HEK293 (cell line): ENCODE measurements around the gene PI4KB.

Source experiments
- CTCF ChIA-PET: fragments of 350-600 bp; formaldehyde crosslinking; extraction: SDS; loops from one replicate; lab custom pipeline; 2021; ENCODE audit warnings: antibody characterized with exemption; lab: Yijun Ruan, JAX
- POLR2A ChIA-PET: fragments of 300-600 bp; formaldehyde crosslinking; extraction: SDS; loops from one replicate; lab custom pipeline; 2020; ENCODE audit warnings: antibody characterized with exemption, inconsistent platforms; lab: Yijun Ruan, JAX
- H3K27ac ChIP-seq: fragments of 200-500 bp; sonication (Bioruptor generic); 2 replicates; pipeline ENCODE4 v1.5.1; 2014; ENCODE audit warnings: low read depth, low read length, control low read depth, inconsistent platforms; ENCODE audit errors: extremely low read depth
- H3K36me3 ChIP-seq, 2 experiments: fragments of 200-500 bp in 1 of 2; sonication (Bioruptor generic) in 1 of 2; 1 replicate in 1 of 2; 2 replicates in 1 of 2; pipeline ENCODE4 v1.5.1; 2014 to 2017; ENCODE audit warnings: inconsistent platforms in 2 of 2, low read length in 2 of 2; ENCODE audit not compliant: control insufficient read depth in 2 of 2, insufficient read depth in 1 of 2
- H3K4me1 ChIP-seq: fragments of 200-500 bp; sonication (Bioruptor generic); 2 replicates; pipeline ENCODE4 v1.5.1; 2014; ENCODE audit warnings: mild to moderate bottlenecking, low read length, inconsistent platforms; ENCODE audit not compliant: control insufficient read depth, insufficient read depth
- H3K4me3 ChIP-seq: 2 replicates; pipeline ENCODE4 v1.5.1; 2011; ENCODE audit warnings: low read depth, mild to moderate bottlenecking, control low read depth, low read length, moderate library complexity
- H3K9me3 ChIP-seq: fragments of 200-500 bp; sonication (Bioruptor generic); 2 replicates; pipeline ENCODE4 v1.5.1; 2014; ENCODE audit warnings: low read depth, low read length, inconsistent platforms; ENCODE audit not compliant: control insufficient read depth, insufficient read depth
- GLI4 ChIP-seq: fragments of 450-650 bp; formaldehyde crosslinking; IDR thresholded peaks from 2 replicates; pipeline ENCODE4 v1.5.1; 2016; ENCODE audit warnings: missing biosample characterization, missing genetic modification characterization
- GLIS2 ChIP-seq: fragments of 450-650 bp; formaldehyde crosslinking; IDR thresholded peaks from 2 replicates; pipeline ENCODE4 v1.5.1; 2016; ENCODE audit warnings: missing biosample characterization, missing genetic modification characterization
- KLF10 ChIP-seq: fragments of 450-650 bp; IDR thresholded peaks from 2 replicates; pipeline ENCODE4 v1.5.1; 2018; ENCODE audit warnings: missing biosample characterization, mild to moderate bottlenecking, missing genetic modification characterization
- ZFP3 ChIP-seq: fragments of 450-650 bp; formaldehyde crosslinking; IDR thresholded peaks from 2 replicates; pipeline ENCODE4 v1.5.1; 2016; ENCODE audit warnings: low read depth, missing biosample characterization, missing genetic modification characterization
- ZNF10 ChIP-seq: fragments of 450-650 bp; formaldehyde crosslinking; IDR thresholded peaks from 2 replicates; pipeline ENCODE4 v1.5.1; 2017; ENCODE audit warnings: missing biosample characterization, missing genetic modification characterization
- ZNF146 ChIP-seq: fragments of 450-650 bp; formaldehyde crosslinking; IDR thresholded peaks from 2 replicates; pipeline ENCODE4 v1.5.1; 2016; ENCODE audit warnings: missing biosample characterization, missing genetic modification characterization
- ZNF214 ChIP-seq: fragments of 450-650 bp; formaldehyde crosslinking; IDR thresholded peaks from 2 replicates; pipeline ENCODE4 v1.5.1; 2017; ENCODE audit warnings: missing biosample characterization, mild to moderate bottlenecking, missing genetic modification characterization, borderline replicate concordance
- ZNF266 ChIP-seq: fragments of 450-650 bp; formaldehyde crosslinking; IDR thresholded peaks from 2 replicates; pipeline ENCODE4 v1.5.1; 2016; ENCODE audit warnings: missing biosample characterization, missing genetic modification characterization, low read depth
- ZNF324 ChIP-seq: fragments of 450-650 bp; formaldehyde crosslinking; IDR thresholded peaks from 2 replicates; pipeline ENCODE4 v1.5.1; 2016; ENCODE audit warnings: missing biosample characterization, missing genetic modification characterization
- ZNF341 ChIP-seq: fragments of 450-650 bp; formaldehyde crosslinking; IDR thresholded peaks from 2 replicates; pipeline ENCODE4; 2016; ENCODE audit warnings: low read depth, missing biosample characterization, missing genetic modification characterization
- ZNF555 ChIP-seq: fragments of 450-650 bp; formaldehyde crosslinking; conservative IDR thresholded peaks from 2 replicates; pipeline ENCODE4 v1.5.1; 2017; ENCODE audit warnings: missing biosample characterization, mild to moderate bottlenecking, missing genetic modification characterization, inconsistent platforms
- ZNF560 ChIP-seq: fragments of 450-650 bp; formaldehyde crosslinking; IDR thresholded peaks from 2 replicates; pipeline ENCODE4 v1.5.1; 2017; ENCODE audit warnings: missing biosample characterization, missing genetic modification characterization, borderline replicate concordance
- ZNF621 ChIP-seq: fragments of 450-650 bp; formaldehyde crosslinking; IDR thresholded peaks from 2 replicates; pipeline ENCODE4 v1.5.1; 2017; ENCODE audit warnings: missing biosample characterization, missing genetic modification characterization
- ZNF658 ChIP-seq: fragments of 450-650 bp; formaldehyde crosslinking; IDR thresholded peaks from 2 replicates; pipeline ENCODE4; 2016; ENCODE audit warnings: missing biosample characterization, missing genetic modification characterization
- ZNF660 ChIP-seq: fragments of 450-650 bp; IDR thresholded peaks from 2 replicates; pipeline ENCODE4 v1.5.1; 2018; ENCODE audit warnings: missing biosample characterization, mild to moderate bottlenecking, missing genetic modification characterization
- ZNF670 ChIP-seq: fragments of 450-650 bp; formaldehyde crosslinking; IDR thresholded peaks from 2 replicates; pipeline ENCODE4 v1.5.1; 2016; ENCODE audit warnings: missing biosample characterization, missing genetic modification characterization, low read depth
- ZNF707 ChIP-seq: fragments of 450-650 bp; formaldehyde crosslinking; IDR thresholded peaks from 2 replicates; pipeline ENCODE4 v1.5.1; 2016; ENCODE audit warnings: missing biosample characterization, missing genetic modification characterization
- ZNF76 ChIP-seq: fragments of 450-650 bp; formaldehyde crosslinking; IDR thresholded peaks from 2 replicates; pipeline ENCODE4; 2016; ENCODE audit warnings: low read depth, missing biosample characterization, missing genetic modification characterization, borderline replicate concordance
- ZNF791 ChIP-seq: fragments of 450-650 bp; formaldehyde crosslinking; IDR thresholded peaks from 2 replicates; pipeline ENCODE4 v1.5.1; 2016; ENCODE audit warnings: missing biosample characterization, missing genetic modification characterization
- ZSCAN16 ChIP-seq: fragments of 450-650 bp; formaldehyde crosslinking; IDR thresholded peaks from 2 replicates; pipeline ENCODE4 v1.5.1; 2016; ENCODE audit warnings: missing biosample characterization, missing genetic modification characterization
- ZXDB ChIP-seq: fragments of 450-650 bp; formaldehyde crosslinking; IDR thresholded peaks from 2 replicates; pipeline ENCODE4 v1.5.1; 2016; ENCODE audit warnings: missing biosample characterization, missing genetic modification characterization
- TF ChIP-seq, protein P1 (sequence below): fragments of 450-650 bp; formaldehyde crosslinking; IDR thresholded peaks from 2 replicates; pipeline ENCODE4 v1.5.1; 2017; ENCODE audit warnings: missing biosample characterization, missing genetic modification characterization
- TF ChIP-seq, protein P2 (sequence below): fragments of 450-650 bp; formaldehyde crosslinking; IDR thresholded peaks from 2 replicates; pipeline ENCODE4 v1.5.1; 2016; ENCODE audit warnings: missing biosample characterization, missing genetic modification characterization, borderline replicate concordance
- TF ChIP-seq, protein P3 (sequence below): fragments of 450-650 bp; formaldehyde crosslinking; IDR thresholded peaks from 2 replicates; pipeline ENCODE4 v1.5.1; 2016; ENCODE audit warnings: missing biosample characterization, missing genetic modification characterization
- TF ChIP-seq, protein P4 (sequence below): fragments of 450-650 bp; formaldehyde crosslinking; IDR thresholded peaks from 2 replicates; pipeline ENCODE4 v1.5.1; 2017; ENCODE audit warnings: missing biosample characterization, missing genetic modification characterization
- TF ChIP-seq, protein P5 (sequence below): fragments of 450-650 bp; formaldehyde crosslinking; IDR thresholded peaks from 2 replicates; pipeline ENCODE4 v1.5.1; 2016; ENCODE audit warnings: missing biosample characterization, missing genetic modification characterization

PI4KB gene

DNA sequence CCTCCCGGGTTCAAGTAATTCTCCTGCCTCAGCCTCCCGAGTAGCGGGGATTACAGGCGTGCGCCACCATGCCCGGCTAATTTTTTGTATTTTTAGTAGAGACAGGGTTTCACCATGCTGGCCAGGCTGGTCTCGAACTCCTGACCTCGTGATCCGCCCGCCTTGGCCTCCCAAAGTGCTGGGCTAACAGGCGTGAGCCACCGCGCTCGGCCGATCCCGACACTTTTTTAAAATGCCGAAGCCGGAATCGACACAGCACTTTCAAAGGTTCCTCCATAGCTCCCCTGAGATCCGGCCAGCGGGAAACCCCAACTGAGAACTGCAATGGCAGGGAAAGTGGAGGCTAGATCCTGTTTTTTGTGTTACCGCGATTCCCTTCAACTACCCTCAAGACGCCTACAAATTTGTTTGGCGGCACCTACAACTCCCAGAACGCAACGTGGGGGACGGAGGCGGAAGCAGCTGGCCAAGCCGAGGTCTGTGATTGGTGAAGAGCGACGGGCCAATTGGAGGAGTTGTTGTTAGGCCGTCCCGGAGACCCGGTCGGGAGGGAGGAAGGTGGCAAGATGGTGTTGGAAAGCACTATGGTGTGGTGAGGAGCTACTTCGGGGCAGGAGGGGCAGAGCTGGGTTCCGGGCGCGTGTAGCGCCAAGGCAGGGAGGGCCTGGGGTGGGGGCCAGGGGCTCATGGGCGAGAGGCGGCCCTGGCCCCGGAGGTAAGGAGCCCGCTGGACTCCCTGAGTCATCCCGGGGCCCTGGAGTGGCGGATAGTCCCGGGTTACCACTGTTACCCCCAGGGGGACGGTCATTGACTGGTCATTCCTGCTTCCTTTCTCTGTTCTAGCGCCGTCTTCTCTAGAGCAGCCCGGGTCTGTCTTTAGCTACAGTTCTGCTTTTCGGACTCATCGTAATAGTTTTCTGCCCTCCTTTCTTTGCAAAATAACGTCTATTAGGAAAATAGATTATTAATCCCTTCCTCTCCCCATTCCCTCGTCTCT lies 72.7 kb downstream of the PI4KB start, which contains the start of gene PSMD4:
Gene PSMD4 (plus strand): TSS at position 518 of the 997 bp plus-strand sequence. CDS start 49 bp downstream, at position 567.
- H3K4me1 ChIP-seq: peaks cover 2% of the 10 kb centered on the region; the same call in 1 of the 2 replicates
- H3K4me3 ChIP-seq: peak within 1 kb of the TSS; percentile 92
- peaks cover 1 to 9% of the 10 kb centered on the region in 2 experiments for H3K36me3 ChIP-seq
- ChIA-PET POLR2A (interaction anchor here (0.6 to 2.3 kb wide), 21 partner anchors 9 to 210 kb away, joined by 3 to 24 read pairs (median 4); partner anchors contain the start of genes CDC42SE1, MLLT11, PIP5K1A and PSMB4), CTCF (interaction anchor here (0.7 to 1.5 kb wide), 4 partner anchors 25 to 87 kb away, joined by 3 to 6 read pairs (median 4); no protein-coding TSS in a partner anchor)
- no peaks in the 10 kb centered on the region for H3K9me3 ChIP-seq
- peak within 1 kb of the TSS; percentile 42 for H3K27ac ChIP-seq
- TF ChIP-seq ZNF266 (tag by site-specific recombination) (no peak), ZNF621 (tag by site-specific recombination) (no peak), ZNF707 (no peak), ZSCAN16 (tag by site-specific recombination) (no peak), ZNF670 (tag by site-specific recombination) (no peak), GLI4 (tag by site-specific recombination) (0 out of 2 replicates have a peak, but pooled peaks have one; percentile 31), ZNF10 (peak; percentile 21; the same call in 1 of the 2 replicates), ZNF341 (tag by site-specific recombination) (peak; percentile 65), ZNF324 (tag by site-specific recombination) (no peak), ZNF560 (tag by site-specific recombination) (no peak), ZNF555 (tag by site-specific recombination) (no peak), ZFP3 (tag by site-specific recombination) (no peak), ZNF660 (tag by site-specific recombination) (peak; percentile 62; the same call in 1 of the 2 replicates), ZNF214 (tag by site-specific recombination) (no peak), ZNF791 (no peak), ZNF658 (no peak), KLF10 (no peak), ZNF146 (no peak), GLIS2 (tag by site-specific recombination) (peak; percentile 80), ZNF76 (peak; percentile 85), ZXDB (tag by site-specific recombination) (peak; percentile 74)
- TF ChIP-seq, protein P1, sequence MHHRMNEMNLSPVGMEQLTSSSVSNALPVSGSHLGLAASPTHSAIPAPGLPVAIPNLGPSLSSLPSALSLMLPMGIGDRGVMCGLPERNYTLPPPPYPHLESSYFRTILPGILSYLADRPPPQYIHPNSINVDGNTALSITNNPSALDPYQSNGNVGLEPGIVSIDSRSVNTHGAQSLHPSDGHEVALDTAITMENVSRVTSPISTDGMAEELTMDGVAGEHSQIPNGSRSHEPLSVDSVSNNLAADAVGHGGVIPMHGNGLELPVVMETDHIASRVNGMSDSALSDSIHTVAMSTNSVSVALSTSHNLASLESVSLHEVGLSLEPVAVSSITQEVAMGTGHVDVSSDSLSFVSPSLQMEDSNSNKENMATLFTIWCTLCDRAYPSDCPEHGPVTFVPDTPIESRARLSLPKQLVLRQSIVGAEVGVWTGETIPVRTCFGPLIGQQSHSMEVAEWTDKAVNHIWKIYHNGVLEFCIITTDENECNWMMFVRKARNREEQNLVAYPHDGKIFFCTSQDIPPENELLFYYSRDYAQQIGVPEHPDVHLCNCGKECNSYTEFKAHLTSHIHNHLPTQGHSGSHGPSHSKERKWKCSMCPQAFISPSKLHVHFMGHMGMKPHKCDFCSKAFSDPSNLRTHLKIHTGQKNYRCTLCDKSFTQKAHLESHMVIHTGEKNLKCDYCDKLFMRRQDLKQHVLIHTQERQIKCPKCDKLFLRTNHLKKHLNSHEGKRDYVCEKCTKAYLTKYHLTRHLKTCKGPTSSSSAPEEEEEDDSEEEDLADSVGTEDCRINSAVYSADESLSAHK (tag by site-specific recombination): no peak
- TF ChIP-seq, protein P2, sequence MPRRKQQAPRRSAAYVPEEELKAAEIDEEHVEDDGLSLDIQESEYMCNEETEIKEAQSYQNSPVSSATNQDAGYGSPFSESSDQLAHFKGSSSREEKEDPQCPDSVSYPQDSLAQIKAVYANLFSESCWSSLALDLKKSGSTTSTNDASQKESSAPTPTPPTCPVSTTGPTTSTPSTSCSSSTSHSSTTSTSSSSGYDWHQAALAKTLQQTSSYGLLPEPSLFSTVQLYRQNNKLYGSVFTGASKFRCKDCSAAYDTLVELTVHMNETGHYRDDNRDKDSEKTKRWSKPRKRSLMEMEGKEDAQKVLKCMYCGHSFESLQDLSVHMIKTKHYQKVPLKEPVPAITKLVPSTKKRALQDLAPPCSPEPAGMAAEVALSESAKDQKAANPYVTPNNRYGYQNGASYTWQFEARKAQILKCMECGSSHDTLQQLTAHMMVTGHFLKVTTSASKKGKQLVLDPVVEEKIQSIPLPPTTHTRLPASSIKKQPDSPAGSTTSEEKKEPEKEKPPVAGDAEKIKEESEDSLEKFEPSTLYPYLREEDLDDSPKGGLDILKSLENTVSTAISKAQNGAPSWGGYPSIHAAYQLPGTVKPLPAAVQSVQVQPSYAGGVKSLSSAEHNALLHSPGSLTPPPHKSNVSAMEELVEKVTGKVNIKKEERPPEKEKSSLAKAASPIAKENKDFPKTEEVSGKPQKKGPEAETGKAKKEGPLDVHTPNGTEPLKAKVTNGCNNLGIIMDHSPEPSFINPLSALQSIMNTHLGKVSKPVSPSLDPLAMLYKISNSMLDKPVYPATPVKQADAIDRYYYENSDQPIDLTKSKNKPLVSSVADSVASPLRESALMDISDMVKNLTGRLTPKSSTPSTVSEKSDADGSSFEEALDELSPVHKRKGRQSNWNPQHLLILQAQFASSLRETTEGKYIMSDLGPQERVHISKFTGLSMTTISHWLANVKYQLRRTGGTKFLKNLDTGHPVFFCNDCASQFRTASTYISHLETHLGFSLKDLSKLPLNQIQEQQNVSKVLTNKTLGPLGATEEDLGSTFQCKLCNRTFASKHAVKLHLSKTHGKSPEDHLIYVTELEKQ: no peak
- TF ChIP-seq, protein P3, sequence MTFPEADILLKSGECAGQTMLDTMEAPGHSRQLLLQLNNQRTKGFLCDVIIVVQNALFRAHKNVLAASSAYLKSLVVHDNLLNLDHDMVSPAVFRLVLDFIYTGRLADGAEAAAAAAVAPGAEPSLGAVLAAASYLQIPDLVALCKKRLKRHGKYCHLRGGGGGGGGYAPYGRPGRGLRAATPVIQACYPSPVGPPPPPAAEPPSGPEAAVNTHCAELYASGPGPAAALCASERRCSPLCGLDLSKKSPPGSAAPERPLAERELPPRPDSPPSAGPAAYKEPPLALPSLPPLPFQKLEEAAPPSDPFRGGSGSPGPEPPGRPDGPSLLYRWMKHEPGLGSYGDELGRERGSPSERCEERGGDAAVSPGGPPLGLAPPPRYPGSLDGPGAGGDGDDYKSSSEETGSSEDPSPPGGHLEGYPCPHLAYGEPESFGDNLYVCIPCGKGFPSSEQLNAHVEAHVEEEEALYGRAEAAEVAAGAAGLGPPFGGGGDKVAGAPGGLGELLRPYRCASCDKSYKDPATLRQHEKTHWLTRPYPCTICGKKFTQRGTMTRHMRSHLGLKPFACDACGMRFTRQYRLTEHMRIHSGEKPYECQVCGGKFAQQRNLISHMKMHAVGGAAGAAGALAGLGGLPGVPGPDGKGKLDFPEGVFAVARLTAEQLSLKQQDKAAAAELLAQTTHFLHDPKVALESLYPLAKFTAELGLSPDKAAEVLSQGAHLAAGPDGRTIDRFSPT (tag by site-specific recombination): peak; percentile 81
- TF ChIP-seq, protein P4, sequence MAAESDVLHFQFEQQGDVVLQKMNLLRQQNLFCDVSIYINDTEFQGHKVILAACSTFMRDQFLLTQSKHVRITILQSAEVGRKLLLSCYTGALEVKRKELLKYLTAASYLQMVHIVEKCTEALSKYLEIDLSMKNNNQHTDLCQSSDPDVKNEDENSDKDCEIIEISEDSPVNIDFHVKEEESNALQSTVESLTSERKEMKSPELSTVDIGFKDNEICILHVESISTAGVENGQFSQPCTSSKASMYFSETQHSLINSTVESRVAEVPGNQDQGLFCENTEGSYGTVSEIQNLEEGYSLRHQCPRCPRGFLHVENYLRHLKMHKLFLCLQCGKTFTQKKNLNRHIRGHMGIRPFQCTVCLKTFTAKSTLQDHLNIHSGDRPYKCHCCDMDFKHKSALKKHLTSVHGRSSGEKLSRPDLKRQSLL: no peak
- TF ChIP-seq, protein P5, sequence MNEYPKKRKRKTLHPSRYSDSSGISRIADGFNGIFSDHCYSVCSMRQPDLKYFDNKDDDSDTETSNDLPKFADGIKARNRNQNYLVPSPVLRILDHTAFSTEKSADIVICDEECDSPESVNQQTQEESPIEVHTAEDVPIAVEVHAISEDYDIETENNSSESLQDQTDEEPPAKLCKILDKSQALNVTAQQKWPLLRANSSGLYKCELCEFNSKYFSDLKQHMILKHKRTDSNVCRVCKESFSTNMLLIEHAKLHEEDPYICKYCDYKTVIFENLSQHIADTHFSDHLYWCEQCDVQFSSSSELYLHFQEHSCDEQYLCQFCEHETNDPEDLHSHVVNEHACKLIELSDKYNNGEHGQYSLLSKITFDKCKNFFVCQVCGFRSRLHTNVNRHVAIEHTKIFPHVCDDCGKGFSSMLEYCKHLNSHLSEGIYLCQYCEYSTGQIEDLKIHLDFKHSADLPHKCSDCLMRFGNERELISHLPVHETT (tag by site-specific recombination): no peak
